HG03342 (cell line): ENCODE results near the gene GRWD1.

Experiments
- ATAC-seq: cut with Tn5 transposase; IDR thresholded peaks from one replicate; pipeline ENCODE4 v1.9.1; 2021; ENCODE audit warnings: mild to moderate bottlenecking, moderate library complexity; ENCODE audit not compliant: unreplicated experiment

GRWD1 gene

DNA sequence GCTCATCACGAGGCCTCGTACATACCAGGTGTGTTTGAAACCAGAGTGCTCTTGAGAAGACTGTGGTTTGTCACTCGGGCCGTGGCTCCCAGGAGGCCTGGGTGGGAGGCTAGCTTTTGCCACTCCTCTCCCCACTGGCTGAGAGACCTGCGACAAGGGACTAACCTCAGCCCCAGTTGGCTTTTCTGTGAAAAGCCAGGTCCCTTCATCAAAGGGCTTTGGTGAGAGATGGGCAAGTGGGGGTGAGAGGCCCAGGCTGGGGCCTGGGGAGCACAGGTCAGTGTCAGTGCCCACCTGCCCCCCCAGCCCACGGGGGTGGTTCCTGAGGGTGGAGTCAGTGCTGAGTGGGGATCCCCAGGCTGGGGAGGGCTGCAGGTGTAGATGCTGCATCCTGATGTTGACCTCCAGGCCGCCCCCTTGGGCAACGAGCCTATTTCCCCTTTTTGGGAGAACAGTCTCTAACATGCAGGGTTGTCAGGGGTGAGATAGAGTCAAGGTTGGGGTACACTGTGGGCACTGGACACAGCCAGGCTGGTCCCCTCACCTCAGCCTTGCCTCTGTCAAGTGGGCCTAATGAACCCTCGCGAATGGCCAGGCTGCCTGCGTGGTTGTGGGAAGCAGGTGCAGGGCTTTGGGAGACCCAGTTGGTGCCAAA, 10.3 kb downstream of the GRWD1 start:
- no peak for ATAC-seq

DNA sequence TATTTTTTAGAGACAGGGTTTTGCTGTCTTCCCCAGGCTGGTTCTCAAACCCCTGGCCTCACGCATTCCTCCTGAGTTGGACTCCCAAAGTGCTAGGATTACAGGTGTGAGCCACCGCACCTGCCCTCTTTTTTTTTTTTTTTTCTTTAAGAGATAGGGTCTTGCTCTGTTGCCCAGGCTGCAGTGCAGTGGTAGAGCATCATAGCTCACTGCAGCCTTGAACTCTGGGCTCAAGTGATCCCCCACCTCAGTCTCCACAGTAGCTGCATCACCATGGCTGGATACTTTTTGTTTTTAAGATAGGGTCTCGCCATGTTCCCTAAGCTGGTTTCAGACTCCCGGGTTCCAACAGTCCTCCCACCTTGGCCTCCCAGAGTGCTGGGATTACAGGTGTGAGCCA, 11.1 kb downstream of the GRWD1 start:
- ATAC-seq, result no peak

DNA sequence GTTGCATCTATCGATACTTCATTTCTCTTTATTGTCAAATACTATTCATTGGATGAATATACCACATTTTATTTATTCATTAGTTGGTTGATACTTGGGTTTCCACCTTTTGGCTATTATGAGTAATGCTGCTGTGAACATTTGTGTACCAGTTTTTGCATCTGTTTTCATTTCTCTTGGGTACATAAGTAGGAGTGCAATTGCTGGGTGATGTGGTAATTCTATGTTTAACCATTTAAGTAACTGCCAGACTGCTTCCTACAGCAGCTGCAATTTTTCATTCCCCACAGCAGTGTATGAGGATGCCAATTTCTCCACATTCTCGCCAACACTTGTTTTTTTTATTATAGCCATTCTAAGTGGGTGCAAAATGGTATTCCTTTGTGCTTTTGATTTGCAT, 12.2 kb downstream of the GRWD1 start:
- ATAC-seq, result no peak

DNA sequence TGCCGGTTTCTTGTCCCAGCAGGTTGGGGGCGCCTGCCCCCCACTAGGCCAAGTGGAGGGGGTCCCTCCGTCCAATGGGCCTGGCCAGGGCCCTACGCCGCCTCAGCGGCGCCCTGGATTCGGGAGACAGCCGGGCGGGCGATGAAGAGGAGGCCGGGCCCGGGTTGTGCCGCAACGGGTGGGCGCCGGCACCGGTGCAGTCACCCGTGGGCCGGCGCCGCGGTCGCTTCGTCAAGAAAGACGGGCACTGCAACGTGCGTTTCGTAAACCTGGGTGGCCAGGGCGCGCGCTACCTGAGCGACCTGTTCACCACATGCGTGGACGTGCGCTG, 15.8 kb downstream of the GRWD1 start:
- no peak for ATAC-seq

DNA sequence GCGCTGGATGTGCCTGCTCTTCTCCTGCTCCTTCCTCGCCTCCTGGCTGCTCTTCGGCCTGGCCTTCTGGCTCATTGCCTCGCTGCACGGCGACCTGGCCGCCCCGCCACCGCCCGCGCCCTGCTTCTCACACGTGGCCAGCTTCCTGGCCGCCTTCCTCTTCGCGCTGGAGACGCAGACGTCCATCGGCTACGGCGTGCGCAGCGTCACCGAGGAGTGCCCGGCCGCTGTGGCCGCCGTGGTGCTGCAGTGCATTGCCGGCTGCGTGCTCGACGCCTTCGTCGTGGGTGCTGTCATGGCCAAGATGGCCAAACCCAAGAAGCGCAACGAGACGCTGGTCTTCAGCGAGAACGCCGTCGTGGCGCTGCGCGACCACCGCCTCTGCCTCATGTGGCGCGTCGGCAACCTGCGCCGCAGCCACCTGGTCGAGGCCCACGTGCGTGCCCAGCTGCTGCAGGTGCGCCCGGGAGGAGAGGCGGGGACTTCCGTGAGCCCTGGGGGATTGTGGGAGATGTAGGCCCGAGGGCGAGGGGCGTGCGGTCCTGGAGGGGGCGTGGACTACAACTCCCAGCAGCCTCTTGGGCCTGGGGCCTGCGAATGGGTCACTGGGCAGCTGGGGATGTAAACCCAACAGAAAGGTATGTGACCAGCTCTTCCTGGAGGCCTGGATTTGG, 16.3 kb downstream of the GRWD1 start:
- ATAC-seq, result no peak

DNA sequence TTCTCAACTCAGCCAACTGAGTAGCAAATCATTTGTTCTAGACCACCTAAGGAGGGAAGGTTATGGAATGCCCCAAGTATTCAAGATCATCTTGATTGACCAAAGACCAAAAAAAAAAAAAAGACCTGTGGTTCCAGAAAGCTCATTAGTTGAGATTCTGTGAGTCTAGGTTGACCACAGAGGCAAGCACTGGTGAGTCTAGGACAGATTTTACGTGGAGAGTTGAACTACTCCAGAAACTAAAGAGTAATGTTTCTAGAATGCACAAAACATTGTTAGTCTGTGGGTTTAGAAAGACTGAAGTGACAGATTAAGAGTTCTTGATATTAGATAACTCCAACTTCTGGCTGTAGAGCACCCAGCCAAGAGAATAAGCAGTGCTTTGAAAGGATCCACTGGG, 19.4 kb downstream of the GRWD1 start:
- no peak for ATAC-seq

DNA sequence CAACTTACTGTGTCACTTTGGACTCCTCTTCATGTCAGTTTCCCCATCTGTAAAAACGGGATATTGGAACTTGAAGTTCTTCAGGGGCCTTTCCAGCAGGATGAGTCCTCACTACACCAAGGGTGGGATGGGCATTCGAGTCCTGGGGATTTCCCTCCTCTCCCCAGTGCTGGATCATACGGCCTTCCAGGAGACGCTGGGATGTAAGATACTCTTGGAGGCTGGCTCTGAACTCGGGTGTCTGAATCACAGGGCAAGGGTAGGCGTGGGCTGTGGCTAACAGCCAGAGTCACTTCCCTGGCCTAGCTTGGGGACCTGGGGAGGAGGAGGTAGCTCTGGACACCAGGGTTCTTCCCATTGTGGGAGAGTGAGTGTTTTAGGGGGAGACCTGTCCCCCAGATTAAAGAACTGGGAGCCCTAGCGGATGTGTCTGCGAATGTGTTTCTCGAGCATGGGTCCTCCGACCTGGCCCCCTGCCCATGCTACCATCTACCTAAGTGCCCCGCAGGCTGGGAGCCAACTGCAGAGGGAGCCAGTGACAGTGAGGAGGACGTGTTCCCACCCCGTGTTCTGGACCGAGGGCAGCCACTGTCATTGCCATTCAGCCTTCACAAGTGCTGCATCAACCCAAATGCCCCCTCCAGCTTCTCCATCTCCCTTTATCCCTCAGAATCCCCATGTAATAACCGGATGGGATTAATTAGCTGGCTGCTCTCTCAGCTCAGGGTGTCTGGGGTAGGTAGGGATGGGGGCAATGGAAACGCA, 21.0 kb downstream of the GRWD1 start:
- ATAC-seq, result no peak

DNA sequence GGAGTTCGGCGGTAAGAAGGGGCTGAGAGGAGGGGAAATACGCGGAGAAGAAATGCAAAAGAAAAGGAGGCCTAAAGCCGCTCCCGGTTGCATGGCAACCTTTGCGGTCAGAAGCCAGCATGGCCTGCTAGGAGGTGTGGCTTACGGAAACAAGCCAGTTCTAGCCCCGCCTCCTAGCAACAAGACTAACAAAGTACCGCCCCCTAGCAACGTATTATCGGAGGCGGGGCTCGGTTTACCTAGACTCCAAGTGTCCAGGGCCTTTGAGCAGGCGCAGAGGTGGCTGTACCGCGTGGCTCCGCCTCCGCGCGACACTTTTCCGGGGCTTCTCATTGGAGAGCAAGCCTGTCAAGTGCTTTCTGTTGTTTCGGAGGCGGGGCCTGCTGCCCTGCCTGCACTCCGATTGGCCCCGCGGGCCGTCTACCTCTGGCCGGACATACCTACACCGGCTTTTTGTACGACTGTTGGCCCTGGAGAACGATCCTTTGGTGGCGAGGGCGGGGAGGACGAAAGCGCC, 23.0 kb downstream of the GRWD1 start:
- ATAC-seq, result peak; percentile 91

DNA sequence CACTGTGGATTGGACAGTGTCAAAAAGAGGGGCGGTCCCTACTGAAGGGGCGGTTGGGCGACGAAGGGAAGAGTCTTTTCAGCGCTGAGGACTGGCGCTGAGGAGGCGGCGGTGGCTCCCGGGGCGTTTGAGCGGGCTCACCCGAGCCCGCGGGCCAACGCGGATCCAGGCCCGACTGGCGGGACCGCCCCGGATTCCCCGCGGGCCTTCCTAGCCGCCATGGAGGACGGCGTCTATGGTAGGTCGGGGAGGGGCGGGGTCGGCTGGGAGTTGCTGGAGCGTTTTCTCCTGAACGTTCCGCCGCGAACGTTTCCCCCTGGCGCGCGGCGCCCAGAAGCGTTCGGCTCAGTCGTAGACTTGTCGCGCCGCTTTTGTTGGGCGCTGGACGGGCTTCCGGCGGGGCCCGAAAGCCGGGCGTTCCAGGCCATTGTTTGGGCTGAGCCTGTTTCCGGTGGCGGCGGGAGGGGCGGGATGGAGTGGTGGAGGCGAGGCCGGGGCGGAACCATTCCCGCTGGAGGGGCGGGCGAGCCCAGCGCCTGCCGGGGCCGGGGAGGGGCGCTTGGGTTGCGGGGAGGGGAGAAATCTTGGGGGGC, 23.6 kb downstream of the GRWD1 start, which contains the start of gene CYTH2:
CYTH2 (plus strand) TSS at position 81 of the 593 bp plus-strand sequence; CDS start at position 220, 139 bp downstream.
- peak; percentile 38 for ATAC-seq

DNA sequence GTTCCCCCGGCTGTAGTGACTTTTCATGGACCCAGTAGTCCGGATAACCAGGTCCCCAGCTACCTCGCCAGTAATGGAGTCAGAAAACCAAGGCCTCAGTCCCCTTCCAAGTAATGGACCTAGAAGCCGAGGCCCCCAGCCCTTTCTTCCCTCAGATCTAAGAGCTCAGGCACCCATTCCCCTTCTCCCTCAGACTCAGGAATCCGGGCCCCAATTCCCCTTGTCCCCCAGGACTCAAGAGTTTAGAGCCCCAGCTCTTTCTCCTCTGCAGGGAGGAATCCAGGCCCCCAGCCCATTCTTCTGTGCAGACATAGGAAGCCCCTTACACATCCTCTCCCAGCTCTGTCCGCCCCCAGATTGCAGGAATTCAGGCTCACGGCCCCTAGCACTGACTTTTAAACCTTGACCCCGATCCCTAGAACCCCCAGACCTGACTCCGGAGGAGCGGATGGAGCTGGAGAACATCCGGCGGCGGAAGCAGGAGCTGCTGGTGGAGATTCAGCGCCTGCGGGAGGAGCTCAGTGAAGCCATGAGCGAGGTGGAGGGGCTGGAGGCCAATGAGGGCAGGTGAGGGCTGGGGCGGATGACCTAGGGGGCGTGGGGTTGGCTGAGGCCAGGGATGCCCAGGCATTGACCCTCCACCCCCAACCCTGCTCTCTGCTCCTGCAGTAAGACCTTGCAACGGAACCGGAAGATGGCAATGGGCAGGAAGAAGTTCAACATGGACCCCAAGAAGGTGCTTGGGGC, 24.3 kb downstream of the GRWD1 start:
- ATAC-seq, result no peak

DNA sequence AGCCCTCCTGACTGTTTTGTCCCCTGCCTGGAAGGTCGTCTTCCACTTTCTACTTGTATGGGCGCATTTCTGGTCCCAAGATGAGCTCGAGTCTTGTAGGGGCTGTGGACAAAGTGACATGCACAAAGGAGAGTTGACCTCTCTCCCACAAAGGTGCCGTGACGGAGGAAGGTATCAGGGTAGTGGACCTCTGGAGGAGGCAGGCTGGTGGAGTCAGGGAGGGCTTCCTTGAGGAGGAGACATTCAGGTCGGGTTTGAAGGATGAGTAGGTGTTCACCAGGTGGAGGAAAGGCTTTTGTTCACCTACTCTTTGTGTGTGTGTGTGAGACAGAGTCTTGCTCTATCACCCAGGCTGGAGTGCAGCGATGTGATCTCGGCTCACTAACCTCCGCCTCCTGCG, 25.1 kb downstream of the GRWD1 start:
- no peak for ATAC-seq

DNA sequence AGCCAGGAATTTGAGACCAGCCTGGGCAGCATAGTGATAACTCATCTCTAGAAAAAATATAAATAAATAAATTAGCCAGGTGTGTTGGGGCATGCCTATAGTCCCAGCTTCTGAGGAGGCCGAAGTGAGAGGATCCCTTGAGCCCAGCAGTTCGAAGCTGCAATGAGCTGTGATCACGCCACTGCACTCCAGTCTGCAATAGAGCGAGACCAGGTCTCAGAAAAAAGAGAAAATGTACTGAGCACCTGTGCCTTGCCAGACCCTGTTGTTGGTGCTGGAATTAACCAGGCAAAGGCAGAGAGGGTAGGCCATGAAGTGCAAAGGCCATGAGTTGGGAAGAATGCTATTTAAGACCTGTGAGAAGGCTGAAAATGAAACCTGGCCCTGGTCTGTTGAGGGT, 26.1 kb downstream of the GRWD1 start:
- no peak for ATAC-seq

DNA sequence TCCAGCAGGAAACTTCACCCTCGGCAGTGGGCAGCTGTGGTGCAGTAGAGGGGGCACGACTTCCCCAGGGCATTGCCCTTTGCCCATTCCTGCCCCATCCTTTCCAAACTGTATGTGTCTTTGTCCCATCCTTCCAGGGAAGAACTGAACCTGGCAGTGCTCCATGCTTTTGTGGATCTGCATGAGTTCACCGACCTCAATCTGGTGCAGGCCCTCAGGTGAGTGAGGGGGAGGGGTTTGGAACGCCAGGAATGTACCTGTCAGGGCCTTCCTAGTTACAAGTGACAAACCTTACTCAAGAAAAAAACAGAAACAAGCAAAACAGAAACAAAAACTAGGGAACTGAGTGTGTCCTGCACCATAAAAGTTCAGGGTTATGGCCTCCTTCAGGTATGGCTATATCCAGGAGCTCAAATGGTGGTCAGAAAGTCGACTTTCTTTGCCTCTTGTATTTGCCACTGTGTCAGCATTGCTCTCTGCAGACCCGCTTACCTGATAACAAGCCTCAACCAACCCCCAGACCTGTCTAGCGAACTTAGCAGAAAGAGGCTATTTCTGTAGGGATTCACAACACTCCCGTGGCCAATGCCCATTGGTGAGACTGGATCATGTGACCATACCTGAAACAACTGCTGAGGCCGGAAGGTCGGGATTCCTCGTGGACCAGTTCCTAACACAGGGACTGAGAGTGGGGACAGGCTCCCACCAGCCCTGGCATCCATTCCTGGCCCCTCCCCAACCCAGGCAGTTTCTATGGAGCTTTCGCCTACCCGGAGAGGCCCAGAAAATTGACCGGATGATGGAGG, 27.6 kb downstream of the GRWD1 start:
- no peak for ATAC-seq

DNA sequence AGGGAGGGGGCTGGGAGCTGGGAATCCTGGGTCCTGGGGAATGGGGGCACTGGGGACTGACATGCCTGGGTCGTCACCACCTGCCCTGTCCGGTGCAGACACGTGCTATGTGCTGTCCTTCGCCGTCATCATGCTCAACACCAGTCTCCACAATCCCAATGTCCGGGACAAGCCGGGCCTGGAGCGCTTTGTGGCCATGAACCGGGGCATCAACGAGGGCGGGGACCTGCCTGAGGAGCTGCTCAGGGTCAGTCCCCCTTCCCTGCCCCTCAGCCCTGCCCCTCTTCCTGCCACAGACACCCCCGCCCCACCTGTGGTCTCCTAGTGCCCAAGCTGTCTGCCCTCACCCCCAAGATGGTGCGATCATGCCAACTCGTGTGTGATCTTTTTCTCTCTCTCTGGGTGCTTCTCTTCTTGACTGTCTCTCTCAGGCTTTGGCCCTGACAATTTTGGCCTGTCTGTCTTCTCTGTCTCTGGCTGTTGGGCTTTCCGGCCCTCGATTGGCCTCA, 28.4 kb downstream of the GRWD1 start:
- ATAC-seq, result no peak

DNA sequence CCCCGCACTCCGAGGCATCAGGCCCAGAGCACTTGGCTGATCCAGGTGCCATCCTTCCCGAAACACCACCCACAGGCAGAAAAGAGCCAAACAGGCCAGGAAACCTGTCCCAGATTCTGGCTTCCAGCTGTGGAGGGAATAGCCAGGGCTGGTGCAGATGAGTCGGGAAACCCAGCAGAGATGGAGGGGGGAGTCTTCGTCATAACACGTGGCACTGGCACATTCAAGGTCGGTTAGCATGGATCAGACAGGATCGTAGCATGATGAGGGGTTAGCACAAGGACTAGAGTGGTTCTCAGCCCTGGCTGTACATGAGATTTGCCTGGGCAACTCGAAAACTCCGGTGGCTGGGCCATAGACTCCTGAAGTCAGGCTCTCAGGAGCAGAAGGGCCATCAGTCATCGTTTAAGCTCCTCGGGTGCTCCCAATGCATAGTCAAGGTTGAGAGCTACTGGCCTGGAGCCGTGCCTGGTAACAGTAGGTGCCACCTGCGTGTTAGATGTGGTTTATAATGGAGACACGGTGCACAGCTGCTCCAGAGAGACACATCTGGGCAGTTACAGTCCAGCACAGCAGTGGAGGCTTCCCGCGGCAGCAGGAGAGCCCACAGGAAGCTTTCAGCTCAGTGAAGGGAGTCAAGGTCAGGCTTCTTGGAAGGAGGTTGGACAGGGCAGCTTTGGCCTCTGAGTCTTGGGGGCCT, 29.7 kb downstream of the GRWD1 start:
- ATAC-seq, result no peak

DNA sequence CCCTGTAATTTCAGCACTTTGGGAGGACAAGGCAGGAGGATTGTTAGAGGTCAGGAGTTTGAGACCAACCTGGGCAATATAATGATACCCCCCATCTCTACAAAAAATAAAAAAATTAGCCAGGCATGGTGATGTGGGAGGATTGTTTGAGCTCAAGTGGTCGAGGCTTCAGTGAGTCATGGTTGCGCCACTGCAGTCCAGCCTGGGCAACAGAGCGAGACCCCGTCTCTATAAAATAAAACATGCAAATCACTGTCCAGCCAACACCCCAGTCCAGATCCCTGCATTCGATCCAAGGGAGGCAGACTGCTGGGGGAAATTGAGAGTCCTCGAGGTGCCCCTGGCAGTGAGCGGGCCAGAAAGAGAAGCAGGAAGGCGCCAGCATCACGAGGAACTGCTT, 30.4 kb downstream of the GRWD1 start:
- ATAC-seq, result no peak

DNA sequence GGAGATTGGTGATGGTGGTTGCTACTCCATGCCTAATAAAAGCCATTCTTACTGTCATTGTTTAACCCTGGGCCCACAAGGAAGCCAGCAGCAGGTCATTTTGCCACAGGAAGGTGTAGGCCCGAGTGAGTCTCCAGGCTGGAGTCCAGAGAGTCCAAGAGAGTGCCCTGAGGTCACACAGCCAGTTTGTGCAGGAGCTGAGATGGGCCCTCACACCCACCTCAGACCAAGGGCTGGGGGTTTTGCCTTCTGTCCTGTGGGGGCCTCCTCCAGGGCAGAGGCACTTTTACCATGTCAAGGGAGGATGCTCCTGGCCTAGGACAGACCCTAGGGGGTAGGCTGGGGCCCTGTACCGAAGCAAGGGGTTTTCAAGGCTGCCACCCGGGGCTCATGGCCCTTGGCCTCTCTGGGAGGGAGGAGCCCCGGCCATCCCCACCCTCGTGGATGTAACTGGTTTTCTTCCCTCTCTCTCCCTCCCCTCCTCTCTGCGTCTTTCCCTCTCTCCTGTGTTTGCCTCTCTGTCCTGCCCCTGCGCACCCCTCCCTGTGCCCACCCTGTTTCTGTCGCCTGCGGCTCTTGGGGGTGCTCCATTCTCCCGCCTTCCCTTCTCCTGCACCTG, 31.4 kb downstream of the GRWD1 start:
- ATAC-seq, result no peak

DNA sequence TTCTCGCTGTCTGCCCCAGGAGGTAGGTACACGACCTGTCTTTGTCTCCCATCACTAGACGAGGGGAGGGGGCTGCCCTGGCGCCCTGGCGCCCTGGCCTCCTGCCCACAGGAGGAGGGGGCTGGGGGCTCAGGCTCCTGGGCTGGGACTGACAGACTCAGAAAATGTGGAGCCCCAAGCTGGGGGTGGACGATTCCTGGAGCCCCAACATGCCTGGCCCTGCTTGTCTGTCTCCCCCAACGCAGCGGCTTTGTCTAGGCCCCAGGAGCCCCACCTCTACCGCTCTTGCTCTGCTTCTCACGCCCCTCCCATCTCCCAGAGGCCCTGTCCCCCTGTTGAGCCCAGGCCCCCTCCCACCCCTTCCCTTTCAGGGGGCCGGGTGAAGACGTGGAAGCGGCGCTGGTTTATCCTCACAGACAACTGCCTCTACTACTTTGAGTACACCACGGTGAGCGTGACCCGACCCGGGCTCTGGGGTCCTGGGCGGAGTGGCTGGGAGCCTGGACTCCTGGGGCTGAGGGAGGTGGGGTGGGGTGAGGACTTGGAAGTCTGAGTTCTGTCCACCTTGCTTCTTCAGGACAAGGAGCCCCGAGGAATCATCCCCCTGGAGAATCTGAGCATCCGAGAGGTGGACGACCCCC, 32.0 kb downstream of the GRWD1 start:
- ATAC-seq, result no peak
